Measurements from ENCODE around the gene POU2AF1.
"Not testable (repeated sequence)": the region's sequence is repeated elsewhere in the genome, so short reads cannot be mapped to it uniquely, and the experiment has no call there.

Gene POU2AF1

GRCh38 chr11:111339758-111340388 lies 39.2 kb downstream of the POU2AF1 start:
- DNase-seq, result no peak

- DNase-seq, result no peak
Observed at GRCh38 chr11:111336582-111337256, 42.4 kb downstream of the POU2AF1 start.

GRCh38 chr11:111336062-111336461 lies 43.0 kb downstream of the POU2AF1 start:
- no peak for DNase-seq

- DNase-seq, result no peak
Observed at GRCh38 chr11:111335549-111335948, 43.5 kb downstream of the POU2AF1 start.

- DNase-seq, result no peak
Observed at GRCh38 chr11:111334532-111335502, 44.3 kb downstream of the POU2AF1 start.

GRCh38 chr11:111331711-111332479 lies 47.2 kb downstream of the POU2AF1 start:
- DNase-seq, result no peak

GRCh38 chr11:111330234-111330893 lies 48.7 kb downstream of the POU2AF1 start:
- no peak for DNase-seq

GRCh38 chr11:111329306-111330204 lies 49.5 kb downstream of the POU2AF1 start:
- DNase-seq, result no peak

- DNase-seq, result no peak
Observed at GRCh38 chr11:111327908-111328624, 51.0 kb downstream of the POU2AF1 start.

GRCh38 chr11:111326824-111327223 lies 52.3 kb downstream of the POU2AF1 start:
- no peak for DNase-seq

GRCh38 chr11:111325259-111325658 lies 53.8 kb downstream of the POU2AF1 start:
- DNase-seq, result no peak

GRCh38 chr11:111324277-111324720 lies 54.8 kb downstream of the POU2AF1 start:
- no peak for DNase-seq

GRCh38 chr11:111322534-111322933 lies 56.5 kb downstream of the POU2AF1 start:
- no peak for DNase-seq

GRCh38 chr11:111320728-111321568 lies 58.1 kb downstream of the POU2AF1 start:
- DNase-seq, result no peak

GRCh38 chr11:111320199-111320598 lies 58.9 kb downstream of the POU2AF1 start:
- not testable (repeated sequence) for DNase-seq

- no peak for DNase-seq
Observed at GRCh38 chr11:111319296-111319695, 59.8 kb downstream of the POU2AF1 start.

- no peak for DNase-seq
Observed at GRCh38 chr11:111312076-111312475, 67.0 kb downstream of the POU2AF1 start.

GRCh38 chr11:111310723-111311122 lies 68.4 kb downstream of the POU2AF1 start:
- DNase-seq, result no peak

GRCh38 chr11:111310088-111310487 lies 69.0 kb downstream of the POU2AF1 start:
- no peak for DNase-seq

Measured in stimulated activated CD4-positive, alpha-beta T cell treated with anti-CD3 and anti-CD28 coated beads, Interleukin-4, amount 100 ng/mL, for 1 hour (primary cell).